Upper lobe of left lung (tissue), 4 donors: ENCODE measurements around the gene L1TD1.
"Not testable (repeated sequence)": the region's sequence is repeated elsewhere in the genome, so short reads cannot be mapped to it uniquely, and the experiment has no call there.

Experiments
- POLR2A ChIP-seq, 4 donors: fragments of 450-650 bp; IDR thresholded peaks; one replicate each; pipeline ENCODE4 v1.5.1; 2016 to 2017; ENCODE audit warnings: antibody characterized with exemption in 4 of 4, mild to moderate bottlenecking in 2 of 4
- TF ChIP-seq, protein P1 (sequence below), 6 experiments: fragments of 450-650 bp in 4 of 6; fragments of 200-600 bp in 2 of 6; sonication (generic) in 2 of 6; IDR thresholded peaks; one replicate each; pipeline ENCODE4 v1.5.1; 2016 to 2019; ENCODE audit warnings: antibody characterized with exemption in 6 of 6

GRCh38 chr1:62183164-62184020 lies 11.3 kb upstream of the L1TD1 start:
- TF ChIP-seq, protein P1, sequence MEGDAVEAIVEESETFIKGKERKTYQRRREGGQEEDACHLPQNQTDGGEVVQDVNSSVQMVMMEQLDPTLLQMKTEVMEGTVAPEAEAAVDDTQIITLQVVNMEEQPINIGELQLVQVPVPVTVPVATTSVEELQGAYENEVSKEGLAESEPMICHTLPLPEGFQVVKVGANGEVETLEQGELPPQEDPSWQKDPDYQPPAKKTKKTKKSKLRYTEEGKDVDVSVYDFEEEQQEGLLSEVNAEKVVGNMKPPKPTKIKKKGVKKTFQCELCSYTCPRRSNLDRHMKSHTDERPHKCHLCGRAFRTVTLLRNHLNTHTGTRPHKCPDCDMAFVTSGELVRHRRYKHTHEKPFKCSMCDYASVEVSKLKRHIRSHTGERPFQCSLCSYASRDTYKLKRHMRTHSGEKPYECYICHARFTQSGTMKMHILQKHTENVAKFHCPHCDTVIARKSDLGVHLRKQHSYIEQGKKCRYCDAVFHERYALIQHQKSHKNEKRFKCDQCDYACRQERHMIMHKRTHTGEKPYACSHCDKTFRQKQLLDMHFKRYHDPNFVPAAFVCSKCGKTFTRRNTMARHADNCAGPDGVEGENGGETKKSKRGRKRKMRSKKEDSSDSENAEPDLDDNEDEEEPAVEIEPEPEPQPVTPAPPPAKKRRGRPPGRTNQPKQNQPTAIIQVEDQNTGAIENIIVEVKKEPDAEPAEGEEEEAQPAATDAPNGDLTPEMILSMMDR (IDR thresholded peaks at IDR 0.05): not testable (repeated sequence)
- TF ChIP-seq POLR2A (IDR thresholded peaks at IDR 0.05): not testable (repeated sequence)
